Keratinocyte (primary cell): Measurements from ENCODE around the gene CD300LD.

Experiments
- CTCF ChIP-seq, 3 experiments: IDR thresholded peaks in 1 of 3; conservative IDR thresholded peaks in 1 of 3; optimal IDR thresholded peaks in 1 of 3; 2 replicates in 2 of 3; 3 replicates in 1 of 3; pipeline versions ENCODE3 to v1.5.1; 2011; ENCODE audit warnings: low read length in 3 of 3, mild to moderate bottlenecking in 3 of 3, moderate library complexity in 2 of 3, control low read depth in 1 of 3, inconsistent platforms in 1 of 3; ENCODE audit not compliant: insufficient read depth in 2 of 3; ENCODE audit errors: extremely low read depth in 1 of 3
- EZH2 ChIP-seq: IDR thresholded peaks from one replicate; pipeline ENCODE4 v1.6.1; 2012; ENCODE audit warnings: inconsistent platforms, mild to moderate bottlenecking, low read length, moderate library complexity

DNA sequence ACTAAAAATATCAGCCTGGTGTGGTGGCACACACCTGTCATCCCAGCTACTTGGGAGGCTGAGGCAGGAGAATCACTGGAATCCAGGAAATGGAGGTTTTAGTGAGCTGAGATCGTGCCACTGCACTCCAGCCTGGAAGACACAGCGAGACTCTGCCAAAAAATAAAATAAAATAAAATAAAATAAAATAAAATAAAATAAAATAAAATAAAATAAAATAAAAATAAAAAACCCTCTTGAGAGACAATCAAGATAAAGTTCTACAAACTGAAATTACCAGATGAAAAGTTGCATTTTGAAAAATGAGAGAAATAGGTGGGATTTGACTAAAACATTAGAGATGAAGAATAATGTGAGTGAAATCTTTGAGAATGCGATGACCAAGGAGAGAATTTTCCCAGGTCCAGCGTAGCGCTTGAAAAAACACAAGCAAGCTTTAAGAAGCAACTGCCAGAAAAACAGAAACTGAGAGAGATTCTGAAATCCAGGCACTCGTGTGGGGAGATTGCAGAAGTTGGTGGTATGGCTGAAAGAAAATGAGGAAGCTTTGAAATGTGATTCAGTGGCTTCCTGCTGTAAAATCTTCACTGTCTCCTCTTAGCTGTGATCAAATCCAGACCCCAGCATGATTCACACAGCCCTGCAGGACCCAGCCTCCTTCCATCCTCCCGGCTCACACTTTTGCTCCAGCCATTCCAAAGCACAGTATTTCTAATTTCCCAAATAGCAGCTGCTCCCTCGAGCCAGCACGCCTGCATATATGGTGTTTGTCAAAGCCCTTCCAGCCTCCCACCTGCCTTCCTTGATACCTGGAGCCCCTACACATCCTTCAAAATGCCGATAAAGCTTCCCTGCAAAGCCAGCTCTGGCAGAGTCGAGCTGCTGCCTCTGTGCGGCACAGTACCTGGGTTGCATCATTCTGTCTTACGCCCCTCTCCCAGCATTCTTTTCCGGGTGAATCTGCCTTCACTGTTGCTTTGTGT is 39.7 kb upstream of the CD300LD start:
- TF ChIP-seq CTCF (optimal IDR thresholded peaks at IDR 0.05 in 1 of 3, IDR thresholded peaks at IDR 0.05 in 1 of 3, conservative IDR thresholded peaks at IDR 0.05 in 1 of 3; ENCODE audit: extremely low read depth in 1 of 3, insufficient read depth in 2 of 3, low read length in 3 of 3) (no peak), EZH2 (no peak)
